GM12872 (cell line): ENCODE measurements around the gene CFAP157.

Experiments
- CTCF ChIP-seq: IDR thresholded peaks from 3 replicates; pipeline ENCODE4 v1.5.1; 2011; ENCODE audit warnings: low read depth, mild to moderate bottlenecking, low read length, moderate library complexity; ENCODE audit not compliant: insufficient read depth

The CFAP157 gene

GRCh38 chr9:127703289-127703946 is 3.4 kb upstream of the CFAP157 start:
- no peak for TF ChIP-seq CTCF

- no peak for TF ChIP-seq CTCF
Measured at GRCh38 chr9:127705577-127706379, 1.0 kb upstream of the CFAP157 start.

GRCh38 chr9:127707766-127708165 is 978 bp downstream of the CFAP157 start:
- TF ChIP-seq CTCF: peak; percentile 49; the same call in 2 of the 3 replicates

GRCh38 chr9:127708952-127709587 is 2.3 kb downstream of the CFAP157 start:
- TF ChIP-seq CTCF: no peak

GRCh38 chr9:127710204-127710783 is 3.5 kb downstream of the CFAP157 start:
- TF ChIP-seq CTCF: no peak

GRCh38 chr9:127711226-127711701 is 4.5 kb downstream of the CFAP157 start:
- no peak for TF ChIP-seq CTCF

- no peak for TF ChIP-seq CTCF
Measured at GRCh38 chr9:127711831-127712274, 5.1 kb downstream of the CFAP157 start.
